Measurements from ENCODE around the gene TSEN15.

- no peak for TF ChIP-seq POLR2AphosphoS5 (IDR thresholded peaks at IDR 0.05; ENCODE audit: low read depth)
- TF ChIP-seq, protein P1, sequence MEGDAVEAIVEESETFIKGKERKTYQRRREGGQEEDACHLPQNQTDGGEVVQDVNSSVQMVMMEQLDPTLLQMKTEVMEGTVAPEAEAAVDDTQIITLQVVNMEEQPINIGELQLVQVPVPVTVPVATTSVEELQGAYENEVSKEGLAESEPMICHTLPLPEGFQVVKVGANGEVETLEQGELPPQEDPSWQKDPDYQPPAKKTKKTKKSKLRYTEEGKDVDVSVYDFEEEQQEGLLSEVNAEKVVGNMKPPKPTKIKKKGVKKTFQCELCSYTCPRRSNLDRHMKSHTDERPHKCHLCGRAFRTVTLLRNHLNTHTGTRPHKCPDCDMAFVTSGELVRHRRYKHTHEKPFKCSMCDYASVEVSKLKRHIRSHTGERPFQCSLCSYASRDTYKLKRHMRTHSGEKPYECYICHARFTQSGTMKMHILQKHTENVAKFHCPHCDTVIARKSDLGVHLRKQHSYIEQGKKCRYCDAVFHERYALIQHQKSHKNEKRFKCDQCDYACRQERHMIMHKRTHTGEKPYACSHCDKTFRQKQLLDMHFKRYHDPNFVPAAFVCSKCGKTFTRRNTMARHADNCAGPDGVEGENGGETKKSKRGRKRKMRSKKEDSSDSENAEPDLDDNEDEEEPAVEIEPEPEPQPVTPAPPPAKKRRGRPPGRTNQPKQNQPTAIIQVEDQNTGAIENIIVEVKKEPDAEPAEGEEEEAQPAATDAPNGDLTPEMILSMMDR (IDR thresholded peaks at IDR 0.05; ENCODE audit: insufficient read depth, low read length), result no peak
These were observed 32.9 kb upstream of the TSEN15 start for GRCh38 chr1:184018622-184019021.

Data from HL-60 (cell line).